Gastroesophageal sphincter (tissue), 4 donors: Measurements from ENCODE around the gene MORC4. TPM values are rescaled to one million over a fixed set of nuclear protein-coding genes. Genes with fewer than 3 reads are reported as not detected.

Source experiments
- ATAC-seq: fragments of 150-250 bp; one replicate; pipeline ENCODE4 v1.9.1; 2016; ENCODE audit warnings: mild to moderate bottlenecking, moderate library complexity
- H3K27ac ChIP-seq, 4 donors: fragments of 200-600 bp; sonication (generic) in 3 of 4; 1 replicate in 3 of 4; 2 replicates in 1 of 4; pipeline ENCODE4 v1.5.1; 2016 to 2019
- H3K27me3 ChIP-seq: fragments of 200-600 bp; sonication (generic); one replicate; pipeline ENCODE4 v1.5.1; 2019
- H3K36me3 ChIP-seq, 2 donors: fragments of 200-600 bp; sonication (generic); one replicate each; pipeline ENCODE4 v1.5.1; 2019; ENCODE audit warnings: control low read depth in 1 of 2
- H3K4me1 ChIP-seq, 3 donors: fragments of 200-600 bp; sonication (generic); 1 replicate in 2 of 3; 2 replicates in 1 of 3; pipeline ENCODE4 v1.5.1; 2016 to 2019; ENCODE audit warnings: control low read depth in 2 of 3
- H3K4me3 ChIP-seq, 2 donors: fragments of 200-600 bp; sonication (generic); one replicate each; pipeline ENCODE4 v1.5.1; 2019; ENCODE audit warnings: mild to moderate bottlenecking in 1 of 2, moderate library complexity in 1 of 2
- H3K9me3 ChIP-seq, 3 donors: fragments of 200-600 bp; sonication (generic); one replicate each; pipeline ENCODE4 v1.5.1; 2017 to 2019; ENCODE audit warnings: control low read depth in 2 of 3
- EP300 ChIP-seq: sonication (generic); formaldehyde crosslinking; IDR thresholded peaks from one replicate; pipeline ENCODE4 v1.6.1; 2017; ENCODE audit warnings: antibody characterized with exemption, mild to moderate bottlenecking
- POLR2A ChIP-seq, 2 donors: fragments of 450-650 bp; IDR thresholded peaks; one replicate each; pipeline ENCODE4 v1.6.1; 2017; ENCODE audit warnings: antibody characterized with exemption in 2 of 2, mild to moderate bottlenecking in 2 of 2, moderate library complexity in 1 of 2
- POLR2AphosphoS5 ChIP-seq: sonication (generic); formaldehyde crosslinking; IDR thresholded peaks from one replicate; pipeline ENCODE4 v1.6.1; 2017; ENCODE audit warnings: antibody characterized with exemption
- WGBS, 2 donors: methylation state at CpG; one replicate each; pipeline ENCODE4 v1.1.5; 2018; ENCODE audit warnings: low coverage in 1 of 2; 5-methylcytosine and 5-hydroxymethylcytosine counted together
- total RNA-seq, 4 donors: library from RNA; depleted of rRNA; stranded (reverse); fragments of >200 nt; gene quantifications; one replicate each; pipeline ENCODE4 v1.1.0, GENCODE V29; 2016
- TF ChIP-seq, protein P1 (sequence below), 4 experiments: fragments of 200-600 bp in 2 of 4; fragments of 450-650 bp in 2 of 4; sonication (generic) in 1 of 4; IDR thresholded peaks; one replicate each; pipeline ENCODE4 v1.5.1; 2017 to 2019; ENCODE audit warnings: antibody characterized with exemption in 4 of 4, mild to moderate bottlenecking in 2 of 4, moderate library complexity in 2 of 4

MORC4 gene
- total RNA-seq, 4 donors from 2014 or later = 10.7 to 19.5 (median 15.4) TPM

DNA sequence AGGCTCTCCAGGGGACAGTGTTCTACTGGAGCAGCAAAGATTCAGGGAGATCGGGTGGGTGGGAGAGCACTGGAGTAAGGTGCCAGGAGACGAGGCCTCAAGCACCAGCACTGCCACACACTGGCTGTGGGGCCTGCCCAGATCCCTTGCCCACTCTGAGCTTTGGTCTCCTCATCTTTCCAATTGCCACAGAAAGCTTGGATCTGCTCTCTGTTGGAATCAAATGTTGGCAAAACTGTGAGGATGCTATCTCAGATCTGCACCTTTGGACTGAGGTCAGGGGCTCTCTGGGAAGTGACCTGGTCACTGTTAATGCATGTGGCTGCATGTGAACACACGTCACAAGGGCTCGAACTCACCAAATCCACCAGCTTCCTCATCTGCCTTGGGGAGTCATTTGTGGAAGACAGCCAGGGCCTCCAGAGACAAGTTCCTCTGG lies 98.2 kb downstream of the MORC4 start:
- ATAC-seq = no peak
- no peaks in the 10 kb centered on the region for H3K27me3 ChIP-seq

DNA sequence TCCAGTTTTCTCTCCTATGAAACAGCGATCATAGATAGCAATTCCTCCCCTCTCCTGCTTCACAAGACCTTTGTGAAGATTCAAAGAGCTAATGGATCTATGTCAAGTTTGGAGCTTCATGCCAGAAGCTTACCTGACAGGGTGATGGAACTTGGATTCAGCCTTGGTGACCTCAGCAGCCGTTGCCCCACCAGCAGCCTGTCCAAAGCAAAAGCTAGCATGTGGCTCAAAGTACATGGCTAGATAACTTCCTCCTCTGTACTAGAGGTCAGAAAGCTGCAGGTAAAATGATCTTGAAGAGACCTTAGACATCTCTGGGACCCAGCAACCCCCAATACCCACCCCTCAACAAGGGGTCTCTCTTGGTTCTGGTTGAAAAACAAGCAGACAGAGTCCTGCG lies 98.7 kb downstream of the MORC4 start:
- no peak overlapping the region for H3K4me3 ChIP-seq
- no peaks in the 10 kb centered on the region for H3K36me3 ChIP-seq
- H3K4me1 ChIP-seq = peaks cover 0 to 24% (median 0%) of the 10 kb centered on the region in 3 donors
- H3K27me3 ChIP-seq = no peaks in the 10 kb centered on the region
- H3K27ac ChIP-seq = no peak overlapping the region
- no peak for TF ChIP-seq POLR2A (IDR thresholded peaks at IDR 0.05)
- no peak for TF ChIP-seq POLR2AphosphoS5
- ATAC-seq = no peak
- 100% methylated on average over 1 of the region's 3 CpGs; no CpG with 5 or more reads in 1 of the 2 donors for WGBS, 2 donors
- no peaks in the 10 kb centered on the region for H3K9me3 ChIP-seq

More for the DNA sequence above, 98.2 kb downstream of the MORC4 start:
- Histone ChIP-seq H3K4me1 (peaks cover 0 to 29% (median 0%) of the 10 kb centered on the region in 3 donors), H3K4me3 (no peak overlapping the region), H3K9me3 (no peaks in the 10 kb centered on the region), H3K27ac (no peak overlapping the region), H3K36me3 (no peaks in the 10 kb centered on the region)
- TF ChIP-seq POLR2A (IDR thresholded peaks at IDR 0.05) = no peak
- no peak for TF ChIP-seq POLR2AphosphoS5
- TF ChIP-seq, protein P1, sequence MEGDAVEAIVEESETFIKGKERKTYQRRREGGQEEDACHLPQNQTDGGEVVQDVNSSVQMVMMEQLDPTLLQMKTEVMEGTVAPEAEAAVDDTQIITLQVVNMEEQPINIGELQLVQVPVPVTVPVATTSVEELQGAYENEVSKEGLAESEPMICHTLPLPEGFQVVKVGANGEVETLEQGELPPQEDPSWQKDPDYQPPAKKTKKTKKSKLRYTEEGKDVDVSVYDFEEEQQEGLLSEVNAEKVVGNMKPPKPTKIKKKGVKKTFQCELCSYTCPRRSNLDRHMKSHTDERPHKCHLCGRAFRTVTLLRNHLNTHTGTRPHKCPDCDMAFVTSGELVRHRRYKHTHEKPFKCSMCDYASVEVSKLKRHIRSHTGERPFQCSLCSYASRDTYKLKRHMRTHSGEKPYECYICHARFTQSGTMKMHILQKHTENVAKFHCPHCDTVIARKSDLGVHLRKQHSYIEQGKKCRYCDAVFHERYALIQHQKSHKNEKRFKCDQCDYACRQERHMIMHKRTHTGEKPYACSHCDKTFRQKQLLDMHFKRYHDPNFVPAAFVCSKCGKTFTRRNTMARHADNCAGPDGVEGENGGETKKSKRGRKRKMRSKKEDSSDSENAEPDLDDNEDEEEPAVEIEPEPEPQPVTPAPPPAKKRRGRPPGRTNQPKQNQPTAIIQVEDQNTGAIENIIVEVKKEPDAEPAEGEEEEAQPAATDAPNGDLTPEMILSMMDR (IDR thresholded peaks at IDR 0.05) = no peak
- TF ChIP-seq EP300 = no peak
- WGBS, 2 donors = no CpG with 5 or more reads among the region's 4 CpGs

DNA sequence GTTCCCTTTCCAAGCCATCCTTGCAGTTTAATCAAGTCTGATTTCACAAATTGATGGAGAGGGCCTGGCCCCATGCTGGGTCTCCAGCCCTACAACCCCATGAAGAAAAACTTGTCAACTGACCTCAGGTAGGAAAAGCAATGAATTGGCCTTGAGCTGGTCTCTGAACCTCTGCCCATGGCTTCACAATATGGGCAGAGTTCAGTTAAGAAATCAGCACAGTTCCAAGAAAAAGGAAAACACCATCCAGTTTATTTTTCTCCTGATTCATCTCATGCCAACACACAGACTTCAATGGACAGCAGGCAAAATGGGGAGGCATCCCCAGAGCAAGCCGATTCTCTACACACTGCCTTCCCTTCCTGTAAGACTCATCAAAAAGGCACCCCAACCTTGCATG lies 100.2 kb downstream of the MORC4 start:
- no peaks in the 10 kb centered on the region for H3K36me3 ChIP-seq
- peaks cover 0 to 20% (median 0%) of the 10 kb centered on the region in 3 donors for H3K4me1 ChIP-seq
- TF ChIP-seq POLR2A (IDR thresholded peaks at IDR 0.05) (no peak), POLR2AphosphoS5 (no peak), EP300 (no peak)
- TF ChIP-seq, protein P1 (IDR thresholded peaks at IDR 0.05) = no peak
- H3K4me3 ChIP-seq = no peak overlapping the region
- ATAC-seq = no peak
- 90% methylated on average over 1 of the region's 1 CpG; no CpG with 5 or more reads in 1 of the 2 donors for WGBS, 2 donors
- H3K9me3 ChIP-seq = no peaks in the 10 kb centered on the region
- no peaks in the 10 kb centered on the region for H3K27me3 ChIP-seq
- H3K27ac ChIP-seq = no peak overlapping the region

DNA sequence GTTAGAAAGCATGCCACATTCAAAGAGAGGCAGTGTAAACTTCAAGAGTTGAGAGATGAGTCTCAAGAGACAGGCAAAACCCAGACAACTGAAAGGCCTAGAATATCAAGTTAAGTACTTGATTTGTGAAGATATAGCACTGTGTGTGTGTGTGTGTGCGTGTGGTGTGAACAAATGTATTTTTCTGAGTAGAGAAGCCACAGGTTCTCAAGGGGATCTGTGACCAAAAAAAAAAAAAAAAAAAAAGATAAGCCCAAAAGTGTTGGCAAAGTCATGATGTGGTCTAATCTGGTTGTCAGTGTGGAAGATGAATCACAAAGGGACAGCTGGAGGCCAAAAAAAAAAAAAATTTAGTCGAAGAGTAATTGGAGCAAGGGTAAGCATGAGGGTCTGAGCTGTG lies 100.7 kb downstream of the MORC4 start:
- TF ChIP-seq POLR2AphosphoS5 (no peak), EP300 (no peak), POLR2A (IDR thresholded peaks at IDR 0.05) (no peak)
- TF ChIP-seq, protein P1 (IDR thresholded peaks at IDR 0.05) = no peak
- Histone ChIP-seq H3K4me1 (peaks cover 0 to 20% (median 0%) of the 10 kb centered on the region in 3 donors), H3K27me3 (no peaks in the 10 kb centered on the region), H3K27ac (no peak overlapping the region), H3K36me3 (no peaks in the 10 kb centered on the region), H3K9me3 (no peaks in the 10 kb centered on the region), H3K4me3 (no peak overlapping the region)
- ATAC-seq = no peak
- WGBS, 2 donors = 25 to 54% methylated on average over 2 of the region's 2 CpGs

DNA sequence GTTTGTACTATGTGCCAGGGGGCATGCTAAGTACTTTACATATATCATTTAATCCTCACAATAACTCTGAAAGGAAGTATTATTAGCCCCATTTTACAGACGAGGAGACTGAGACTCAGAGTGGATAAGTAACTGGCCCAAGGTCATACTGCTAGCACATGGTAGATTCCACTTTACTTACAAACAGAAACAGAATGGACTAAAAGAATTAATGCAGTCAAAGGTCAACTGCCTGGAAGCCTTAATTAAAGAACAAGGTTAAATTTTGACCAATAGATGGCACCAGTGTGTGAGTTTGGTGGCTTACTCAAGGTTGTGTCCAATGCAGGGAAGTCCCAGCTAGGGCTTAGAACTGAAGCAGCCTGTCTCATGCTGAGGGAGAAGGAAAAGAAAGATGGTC lies 101.5 kb downstream of the MORC4 start:
- TF ChIP-seq POLR2A (IDR thresholded peaks at IDR 0.05) (no peak), POLR2AphosphoS5 (no peak), EP300 (no peak)
- TF ChIP-seq, protein P1 (IDR thresholded peaks at IDR 0.05) = peak in 2 of 4 experiments; percentile 5 to 38
- Histone ChIP-seq H3K27me3 (no peaks in the 10 kb centered on the region), H3K36me3 (no peaks in the 10 kb centered on the region), H3K4me3 (no peak overlapping the region), H3K4me1 (peaks cover 0 to 14% (median 0%) of the 10 kb centered on the region in 3 donors), H3K9me3 (no peaks in the 10 kb centered on the region), H3K27ac (no peak overlapping the region)
- 38% methylated on average over 1 of the region's 1 CpG for WGBS, 2 donors
- no peak for ATAC-seq
